ENCODE measurements around the gene KRTAP10-3. TPM values are rescaled to one million over a fixed set of nuclear protein-coding genes. Genes with fewer than 3 reads are reported as not detected.

Gene KRTAP10-3
- total RNA-seq, 4 donors from 2014 or later, result not detected

- H3K9me3 ChIP-seq, result peaks cover 0 to 20% (median 0%) of the 10 kb centered on the region in 3 donors
- DNase-seq, result no peak
- no peaks in the 10 kb centered on the region for H3K4me1 ChIP-seq
- TF ChIP-seq POLR2A (IDR thresholded peaks at IDR 0.05) (no peak), CTCF (IDR thresholded peaks at IDR 0.05) (no peak)
- intact Hi-C loops (cut with DNase I), result no loop called here
- H3K27me3 ChIP-seq, result peaks cover 0 to 19% (median 0%) of the 10 kb centered on the region in 4 donors
- no peak within 1 kb of the TSS for H3K4me3 ChIP-seq
- H3K36me3 ChIP-seq, result no peaks in the 10 kb centered on the region
- 63 to 74% methylated on average over 6 to 15 of the region's 21 CpGs for WGBS, 2 donors
- H3K27ac ChIP-seq, result no peak within 1 kb of the TSS
Observed at GRCh38 chr21:44539991-44540666, 18.5 kb downstream of the KRTAP10-3 start, which contains the start of gene KRTAP10-1. TSS of gene KRTAP10-1 (minus strand) at chr21:44540195. CDS start at chr21:44540150, 45 bp downstream.

- WGBS, 2 donors, result 60 to 65% methylated on average over 2 to 14 of the region's 14 CpGs
- intact Hi-C loops (cut with DNase I), result no loop called here
- H3K27me3 ChIP-seq, result peaks cover 0 to 19% (median 0%) of the 10 kb centered on the region in 4 donors
- no peak overlapping the region for H3K27ac ChIP-seq
- H3K9me3 ChIP-seq, result peaks cover 0 to 20% (median 0%) of the 10 kb centered on the region in 3 donors
- H3K4me3 ChIP-seq, result no peak overlapping the region
- DNase-seq, result no peak
- H3K36me3 ChIP-seq, result no peaks in the 10 kb centered on the region
- H3K4me1 ChIP-seq, result no peaks in the 10 kb centered on the region
- TF ChIP-seq CTCF (IDR thresholded peaks at IDR 0.05) (no peak), POLR2A (IDR thresholded peaks at IDR 0.05) (no peak)
Observed at GRCh38 chr21:44539046-44539445, 19.5 kb downstream of the KRTAP10-3 start.

- 85 to 88% methylated on average over 11 to 16 of the region's 33 CpGs for WGBS, 2 donors
- DNase-seq, result no peak
- Histone ChIP-seq H3K36me3 (no peaks in the 10 kb centered on the region), H3K27ac (no peak overlapping the region), H3K4me1 (no peaks in the 10 kb centered on the region), H3K27me3 (peaks cover 0 to 22% (median 0%) of the 10 kb centered on the region in 4 donors), H3K9me3 (peaks cover 0 to 20% (median 0%) of the 10 kb centered on the region in 3 donors), H3K4me3 (no peak overlapping the region)
- TF ChIP-seq CTCF (IDR thresholded peaks at IDR 0.05) (no peak), POLR2A (IDR thresholded peaks at IDR 0.05) (no peak)
- intact Hi-C loops (cut with DNase I), result no loop called here
Observed at GRCh38 chr21:44537930-44538911, 20.4 kb downstream of the KRTAP10-3 start.

- Histone ChIP-seq H3K27ac (no peak overlapping the region), H3K9me3 (no peaks in the 10 kb centered on the region), H3K36me3 (no peaks in the 10 kb centered on the region), H3K4me1 (no peaks in the 10 kb centered on the region), H3K4me3 (no peak overlapping the region), H3K27me3 (peaks cover 0 to 38% (median 0%) of the 10 kb centered on the region in 4 donors)
- intact Hi-C loops (cut with DNase I), result no loop called here
- no peak for DNase-seq
- no peak for TF ChIP-seq CTCF (IDR thresholded peaks at IDR 0.05)
- no peak for TF ChIP-seq POLR2A (IDR thresholded peaks at IDR 0.05)
- 56 to 70% methylated on average over 7 of the region's 7 CpGs for WGBS, 2 donors
Observed at GRCh38 chr21:44535963-44536362, 22.6 kb downstream of the KRTAP10-3 start.

- H3K27ac ChIP-seq, result no peak overlapping the region
- H3K27me3 ChIP-seq, result peaks cover 0 to 34% (median 0%) of the 10 kb centered on the region in 4 donors
- no peak for TF ChIP-seq CTCF (IDR thresholded peaks at IDR 0.05)
- TF ChIP-seq POLR2A (IDR thresholded peaks at IDR 0.05), result no peak
- DNase-seq, result no peak
- no peaks in the 10 kb centered on the region for H3K36me3 ChIP-seq
- H3K4me3 ChIP-seq, result no peak overlapping the region
- WGBS, 2 donors, result 48 to 60% methylated on average over 6 of the region's 6 CpGs
- H3K4me1 ChIP-seq, result no peaks in the 10 kb centered on the region
- no peaks in the 10 kb centered on the region for H3K9me3 ChIP-seq
- intact Hi-C loops (cut with DNase I), result no loop called here
Observed at GRCh38 chr21:44534688-44535087, 23.9 kb downstream of the KRTAP10-3 start.
